ENCODE results near the gene LDLRAD4. TPM values are rescaled to one million over a fixed set of nuclear protein-coding genes. Genes with fewer than 3 reads are reported as not detected.

LDLRAD4 gene
- total and polyA plus RNA-seq, 9 of the 15 experiments (the other 6 are each of a cell fraction or from before 2014, with no cell fraction given), result 0.01 TPM; not detected in 8

DNA sequence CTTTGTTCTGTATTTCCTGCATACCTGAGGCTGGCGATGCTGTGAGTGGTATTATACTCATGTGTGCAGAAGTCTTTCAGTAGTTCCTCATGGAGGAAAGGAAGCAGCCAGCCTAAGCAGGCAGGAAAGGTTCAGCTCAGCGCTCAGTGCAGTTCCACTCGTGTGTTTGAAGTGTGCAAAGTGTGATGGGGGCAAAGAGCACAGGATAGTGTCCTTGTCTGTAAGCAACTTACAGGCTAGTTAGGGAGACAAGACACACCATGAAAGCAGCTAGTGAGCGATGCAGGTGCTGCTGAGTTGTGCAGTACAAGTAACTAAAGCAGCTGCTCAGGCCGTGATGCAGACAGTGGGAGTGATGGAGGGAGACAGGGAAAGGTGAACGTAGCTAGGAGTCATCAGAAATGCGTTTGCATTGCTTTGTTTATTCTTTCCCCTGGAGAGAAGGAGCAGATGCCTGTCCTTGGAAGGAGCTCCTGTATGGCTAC is 146.2 kb downstream of the LDLRAD4 start (continued):
- TF ChIP-seq, protein P1, sequence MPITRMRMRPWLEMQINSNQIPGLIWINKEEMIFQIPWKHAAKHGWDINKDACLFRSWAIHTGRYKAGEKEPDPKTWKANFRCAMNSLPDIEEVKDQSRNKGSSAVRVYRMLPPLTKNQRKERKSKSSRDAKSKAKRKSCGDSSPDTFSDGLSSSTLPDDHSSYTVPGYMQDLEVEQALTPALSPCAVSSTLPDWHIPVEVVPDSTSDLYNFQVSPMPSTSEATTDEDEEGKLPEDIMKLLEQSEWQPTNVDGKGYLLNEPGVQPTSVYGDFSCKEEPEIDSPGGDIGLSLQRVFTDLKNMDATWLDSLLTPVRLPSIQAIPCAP (CRISPR knock-in tag; IDR thresholded peaks at IDR 0.05; ENCODE audit: borderline replicate concordance), result no peak

DNA sequence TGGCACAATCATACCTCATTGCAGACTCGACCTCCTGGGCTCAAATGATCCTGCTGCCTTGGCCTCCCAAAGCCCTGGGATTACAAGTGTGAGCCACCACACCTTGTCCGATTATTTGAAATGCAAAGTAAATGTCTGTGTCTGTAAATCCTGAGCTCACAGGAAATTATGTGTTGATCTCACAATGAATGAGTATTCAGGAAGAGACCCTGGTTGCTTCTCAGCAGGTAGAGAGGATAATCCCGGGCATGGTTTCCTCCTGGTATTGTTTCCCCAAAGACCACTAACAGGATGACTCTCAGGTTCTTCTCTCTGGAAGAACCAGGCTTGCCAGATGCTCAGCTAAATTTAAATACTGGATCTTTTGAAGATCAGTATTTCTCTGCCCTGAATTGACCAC is 147.6 kb downstream of the LDLRAD4 start:
- ChIA-PET POLR2A (interaction anchor here (0.7 kb wide), 1 partner anchor 13 kb away, joined by 3 read pairs; no protein-coding TSS in a partner anchor), CTCF (ENCODE audit: low intra/inter-chr PET ratio) (no interaction called here)
- Histone ChIP-seq H2AFZ (ENCODE audit: low read depth, low read length) (no peak overlapping the region), H3K4me1 (replicated peaks in 1 of 2; ENCODE audit: control insufficient read depth in 2 of 2, insufficient read depth in 2 of 2, low read length in 2 of 2) (no peaks in the 10 kb centered on the region), H3K9me1 (ENCODE audit: control insufficient read depth, insufficient read depth, low read length) (no peaks in the 10 kb centered on the region), H3K36me3 (ENCODE audit: control insufficient read depth, insufficient read depth, low read length) (no peaks in the 10 kb centered on the region), H4K20me1 (replicated peaks; ENCODE audit: control insufficient read depth, insufficient read depth, low read length) (no peaks in the 10 kb centered on the region), H3K9me3 (replicated peaks; ENCODE audit: control insufficient read depth, insufficient read depth, low read depth, low read length) (no peaks in the 10 kb centered on the region), H3K27ac (ENCODE audit: extremely low read depth, low read depth, low read length) (no peak overlapping the region), H3K27me3 (ENCODE audit: control insufficient read depth in 2 of 2, insufficient read depth in 2 of 2, low read length in 2 of 2) (peaks cover 13 to 37% of the 10 kb centered on the region in 2 experiments; a peak in 3 of 5 replicates), H3K9ac (ENCODE audit: insufficient read depth in 1 of 2, low read depth in 2 of 2, low read length in 2 of 2) (no peak overlapping the region), H3K79me2 (ENCODE audit: control insufficient read depth, insufficient read depth, low read length) (no peaks in the 10 kb centered on the region), H3K4me2 (ENCODE audit: insufficient read depth, low read length) (no peak overlapping the region), H3K4me3 (no peak overlapping the region)
- DNase-seq (ENCODE audit: extremely low read depth in 1 of 4, low spot score in 3 of 4) (no peak), ATAC-seq (no peak), FAIRE-seq (no peak)
- TF ChIP-seq, protein P2, sequence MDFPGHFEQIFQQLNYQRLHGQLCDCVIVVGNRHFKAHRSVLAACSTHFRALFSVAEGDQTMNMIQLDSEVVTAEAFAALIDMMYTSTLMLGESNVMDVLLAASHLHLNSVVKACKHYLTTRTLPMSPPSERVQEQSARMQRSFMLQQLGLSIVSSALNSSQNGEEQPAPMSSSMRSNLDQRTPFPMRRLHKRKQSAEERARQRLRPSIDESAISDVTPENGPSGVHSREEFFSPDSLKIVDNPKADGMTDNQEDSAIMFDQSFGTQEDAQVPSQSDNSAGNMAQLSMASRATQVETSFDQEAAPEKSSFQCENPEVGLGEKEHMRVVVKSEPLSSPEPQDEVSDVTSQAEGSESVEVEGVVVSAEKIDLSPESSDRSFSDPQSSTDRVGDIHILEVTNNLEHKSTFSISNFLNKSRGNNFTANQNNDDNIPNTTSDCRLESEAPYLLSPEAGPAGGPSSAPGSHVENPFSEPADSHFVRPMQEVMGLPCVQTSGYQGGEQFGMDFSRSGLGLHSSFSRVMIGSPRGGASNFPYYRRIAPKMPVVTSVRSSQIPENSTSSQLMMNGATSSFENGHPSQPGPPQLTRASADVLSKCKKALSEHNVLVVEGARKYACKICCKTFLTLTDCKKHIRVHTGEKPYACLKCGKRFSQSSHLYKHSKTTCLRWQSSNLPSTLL (IDR thresholded peaks at IDR 0.05), result no peak
- TF ChIP-seq ZNF282 (CRISPR knock-in tag; IDR thresholded peaks at IDR 0.05) (no peak), RFX7 (CRISPR knock-in tag; IDR thresholded peaks at IDR 0.05) (no peak)
- intact Hi-C loops (cut with micrococcal nuclease), result no loop called here
- 3% methylated on average over 3 of the region's 3 CpGs for WGBS (ENCODE audit: insufficient coverage, low coverage, missing lambda C conversion rate)
- in situ Hi-C loops (cut with MboI), result no loop called here
- BruUV-seq (replicated peaks), result no TSS peak

Measured in K562 (cell line).